H1 (cell line): ENCODE measurements around the gene PTPRF. TPM values are rescaled to one million over a fixed set of nuclear protein-coding genes. Genes with fewer than 3 reads are reported as not detected.

ENCODE experiments used
- EP300 ChIP-seq, 2 experiments: IDR thresholded peaks; 1 replicate in 1 of 2; 2 replicates in 1 of 2; pipeline ENCODE4 v1.6.1; 2011 to 2012; ENCODE audit warnings: low read depth in 2 of 2, low read length in 2 of 2, mild to moderate bottlenecking in 2 of 2, borderline replicate concordance in 1 of 2, inconsistent platforms in 1 of 2, moderate library complexity in 1 of 2
- RNF2 ChIP-seq: fragments of 200-900, 300-1000 bp; sonication (generic); IDR thresholded peaks from 2 replicates; pipeline ENCODE4 v1.7.1; 2016; ENCODE audit warnings: borderline replicate concordance, low read depth, mild to moderate bottlenecking, antibody characterized with exemption, low read length; ENCODE audit not compliant: poor library complexity, severe bottlenecking; ENCODE audit errors: missing control alignments
- SIX5 ChIP-seq: IDR thresholded peaks from 2 replicates; pipeline ENCODE4 v1.6.1; 2011; ENCODE audit warnings: mild to moderate bottlenecking, low read depth, low read length
- polyA plus RNA-seq, 7 experiments: library from polyadenylated mRNA; depleted of rRNA in 3 of 7; stranded (reverse) in 5 of 7; unstranded in 2 of 7; fragments of >200 nt in 5 of 7; fragments of 200-250 nt in 2 of 7; gene quantifications; 1 replicate in 5 of 7; 2 replicates in 1 of 7; 4 replicates in 1 of 7; pipeline versions ENCODE4 v1.2.1 to v1.2.3, GENCODE V29; 2011 to 2013; ENCODE audit warnings: missing spikeins in 2 of 7, mixed read lengths in 2 of 7
- total RNA-seq: library from RNA; stranded (reverse); fragmentation: NEBNext Ultra II Directional; extraction: Animal tissue kit (Norgen Biotek cat#: 25700); gene quantifications from 2 replicates; pipeline ENCODE4 v1.2.1, GENCODE V29; 2021

Gene PTPRF
- total and polyA plus RNA-seq, 2 of the 8 experiments (the other 6 are each of a cell fraction or from before 2014, with no cell fraction given) = 136 to 231 TPM

- TF ChIP-seq RNF2 (no peak), EP300 (IDR thresholded peaks at IDR 0.05; ENCODE audit: borderline replicate concordance in 1 of 2, low read depth in 2 of 2, low read length in 2 of 2) (no peak), SIX5 (no peak)
Measured at GRCh38 chr1:43585557-43585956, 54.9 kb downstream of the PTPRF start (continued).
